ENCODE measurements around the gene ST6GAL1. TPM values are rescaled to one million over a fixed set of nuclear protein-coding genes. Genes with fewer than 3 reads are reported as not detected.

The ST6GAL1 gene
- total RNA-seq, 4 donors from 2014 or later = 32.6 to 107 (median 57.1) TPM

GRCh38 chr3:187031934-187032333, 101.6 kb downstream of the ST6GAL1 start:
- no peak for TF ChIP-seq POLR2A (IDR thresholded peaks at IDR 0.05)
- TF ChIP-seq, protein P1, sequence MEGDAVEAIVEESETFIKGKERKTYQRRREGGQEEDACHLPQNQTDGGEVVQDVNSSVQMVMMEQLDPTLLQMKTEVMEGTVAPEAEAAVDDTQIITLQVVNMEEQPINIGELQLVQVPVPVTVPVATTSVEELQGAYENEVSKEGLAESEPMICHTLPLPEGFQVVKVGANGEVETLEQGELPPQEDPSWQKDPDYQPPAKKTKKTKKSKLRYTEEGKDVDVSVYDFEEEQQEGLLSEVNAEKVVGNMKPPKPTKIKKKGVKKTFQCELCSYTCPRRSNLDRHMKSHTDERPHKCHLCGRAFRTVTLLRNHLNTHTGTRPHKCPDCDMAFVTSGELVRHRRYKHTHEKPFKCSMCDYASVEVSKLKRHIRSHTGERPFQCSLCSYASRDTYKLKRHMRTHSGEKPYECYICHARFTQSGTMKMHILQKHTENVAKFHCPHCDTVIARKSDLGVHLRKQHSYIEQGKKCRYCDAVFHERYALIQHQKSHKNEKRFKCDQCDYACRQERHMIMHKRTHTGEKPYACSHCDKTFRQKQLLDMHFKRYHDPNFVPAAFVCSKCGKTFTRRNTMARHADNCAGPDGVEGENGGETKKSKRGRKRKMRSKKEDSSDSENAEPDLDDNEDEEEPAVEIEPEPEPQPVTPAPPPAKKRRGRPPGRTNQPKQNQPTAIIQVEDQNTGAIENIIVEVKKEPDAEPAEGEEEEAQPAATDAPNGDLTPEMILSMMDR (IDR thresholded peaks at IDR 0.05) = no peak
- Histone ChIP-seq H3K36me3 (no peaks in the 10 kb centered on the region), H3K9me3 (no peaks in the 10 kb centered on the region), H3K27me3 (no peaks in the 10 kb centered on the region), H3K27ac (no peak overlapping the region), H3K4me3 (no peak overlapping the region), H3K4me1 (no peaks in the 10 kb centered on the region)
- DNase-seq = no peak
- intact Hi-C loops (cut with DNase I; ENCODE audit: low total_unique reads) = no loop called here

DNA sequence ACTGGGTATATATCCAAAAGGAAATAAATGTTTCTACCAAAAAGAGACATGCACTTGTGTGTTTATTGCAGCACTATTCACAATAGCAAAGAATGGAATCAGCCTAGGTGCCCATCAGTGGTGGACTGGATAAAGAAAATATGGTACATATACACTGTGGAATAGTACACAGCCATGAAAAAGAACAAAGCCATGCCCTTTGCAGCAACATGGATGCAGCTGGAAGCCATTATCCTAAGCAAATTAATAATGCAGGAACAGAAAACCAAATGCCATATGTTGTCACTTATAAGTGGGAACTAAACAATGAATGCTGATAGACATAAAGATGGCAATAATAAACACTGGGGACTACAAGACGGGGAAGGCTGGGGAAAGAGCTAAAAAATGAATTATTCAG, 106.1 kb downstream of the ST6GAL1 start:
- TF ChIP-seq POLR2A (IDR thresholded peaks at IDR 0.05) = no peak
- TF ChIP-seq, protein P1 (IDR thresholded peaks at IDR 0.05) = no peak
- Histone ChIP-seq H3K27ac (no peak overlapping the region), H3K4me3 (no peak overlapping the region), H3K4me1 (no peaks in the 10 kb centered on the region), H3K9me3 (no peaks in the 10 kb centered on the region), H3K36me3 (no peaks in the 10 kb centered on the region), H3K27me3 (no peaks in the 10 kb centered on the region)
- intact Hi-C loops (cut with DNase I; ENCODE audit: low total_unique reads) = no loop called here
- no peak for DNase-seq

DNA sequence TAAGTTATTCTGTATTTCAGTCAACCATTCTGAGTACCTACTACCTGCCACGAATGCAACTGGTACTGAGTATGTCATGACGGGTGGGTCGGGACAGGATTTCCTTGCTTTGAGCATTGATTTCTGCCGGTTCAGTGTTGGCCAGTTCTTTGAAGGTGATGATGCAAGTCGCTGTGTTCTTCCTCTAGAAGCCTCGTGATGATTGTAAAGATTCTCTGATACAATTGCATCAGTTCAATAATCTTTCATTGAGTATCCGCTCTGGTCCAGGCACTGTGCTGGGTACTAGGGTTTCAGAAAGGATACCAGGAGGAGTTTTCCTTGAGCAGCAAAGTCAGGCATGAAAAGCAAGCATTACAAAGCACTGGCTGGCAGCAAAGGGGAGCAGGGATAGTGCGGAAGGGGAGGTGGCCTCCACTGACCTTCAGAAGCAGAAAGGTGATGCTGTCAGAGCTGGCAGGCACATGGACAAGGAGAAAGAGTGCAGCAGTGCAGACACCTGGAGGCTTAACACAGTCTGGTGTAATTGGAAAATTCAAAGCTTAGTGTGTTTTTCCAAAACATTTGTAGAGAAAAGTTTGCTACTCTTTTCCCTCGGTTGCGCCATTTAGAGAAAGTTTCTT, 108.9 kb downstream of the ST6GAL1 start:
- no peaks in the 10 kb centered on the region for H3K27me3 ChIP-seq
- H3K9me3 ChIP-seq = no peaks in the 10 kb centered on the region
- no peak overlapping the region for H3K27ac ChIP-seq
- no peak overlapping the region for H3K4me3 ChIP-seq
- no peaks in the 10 kb centered on the region for H3K36me3 ChIP-seq
- TF ChIP-seq, protein P1 (IDR thresholded peaks at IDR 0.05) = no peak
- no peak for TF ChIP-seq POLR2A (IDR thresholded peaks at IDR 0.05)
- H3K4me1 ChIP-seq = no peaks in the 10 kb centered on the region
- DNase-seq = no peak
- intact Hi-C loops (cut with DNase I; ENCODE audit: low total_unique reads) = no loop called here

- Histone ChIP-seq H3K36me3 (no peaks in the 10 kb centered on the region), H3K27ac (no peak overlapping the region), H3K9me3 (no peaks in the 10 kb centered on the region), H3K4me1 (no peaks in the 10 kb centered on the region), H3K4me3 (no peak overlapping the region), H3K27me3 (no peaks in the 10 kb centered on the region)
- intact Hi-C loops (cut with DNase I; ENCODE audit: low total_unique reads) = no loop called here
- no peak for DNase-seq
- TF ChIP-seq, protein P1 (IDR thresholded peaks at IDR 0.05) = no peak
- no peak for TF ChIP-seq POLR2A (IDR thresholded peaks at IDR 0.05)
These were observed 109.5 kb downstream of the ST6GAL1 start for GRCh38 chr3:187039723-187040414.

GRCh38 chr3:187040516-187041361, 110.4 kb downstream of the ST6GAL1 start:
- no peaks in the 10 kb centered on the region for H3K4me1 ChIP-seq
- H3K4me3 ChIP-seq = no peak overlapping the region
- TF ChIP-seq, protein P1 (IDR thresholded peaks at IDR 0.05) = no peak
- no peak for TF ChIP-seq POLR2A (IDR thresholded peaks at IDR 0.05)
- H3K9me3 ChIP-seq = no peaks in the 10 kb centered on the region
- DNase-seq = no peak
- intact Hi-C loops (cut with DNase I; ENCODE audit: low total_unique reads) = no loop called here
- no peaks in the 10 kb centered on the region for H3K36me3 ChIP-seq
- H3K27me3 ChIP-seq = no peaks in the 10 kb centered on the region
- H3K27ac ChIP-seq = peak overlapping the region in 1 of 2 donors; percentile 16

Data from uterus (tissue), 4 donors.